Activated naive CD4-positive, alpha-beta T cell treated with Interleukin-2 at 50 U/mL for 16 hours (primary cell): ENCODE data around the gene IGFBP1.
"Not testable (repeated sequence)": the region's sequence is repeated elsewhere in the genome, so short reads cannot be mapped to it uniquely, and the experiment has no call there.

ENCODE experiments used
- DNase-seq: peaks from one replicate; pipeline ENCODE4 v3.0.0-alpha.2; 2020

Gene IGFBP1

GRCh38 chr7:45888185-45888992 is at the start of gene IGFBP1:
Gene IGFBP1 (plus strand): TSS chr7:45888488. CDS start chr7:45888653, 165 bp downstream.
- no peak for DNase-seq

- not testable (repeated sequence) for DNase-seq
Measured at GRCh38 chr7:45838852-45839251, 49.4 kb upstream of the IGFBP1 start.

GRCh38 chr7:45841926-45842717 is 46.2 kb upstream of the IGFBP1 start:
- not testable (repeated sequence) for DNase-seq

- DNase-seq, result not testable (repeated sequence)
Measured at GRCh38 chr7:45846536-45846935, 41.8 kb upstream of the IGFBP1 start.

- DNase-seq, result not testable (repeated sequence)
Measured at GRCh38 chr7:45848734-45849133, 39.6 kb upstream of the IGFBP1 start.

- DNase-seq, result not testable (repeated sequence)
Measured at GRCh38 chr7:45852984-45853383, 35.3 kb upstream of the IGFBP1 start.

GRCh38 chr7:45853491-45853890 is 34.8 kb upstream of the IGFBP1 start:
- DNase-seq, result not testable (repeated sequence)

- DNase-seq, result not testable (repeated sequence)
Measured at GRCh38 chr7:45855680-45856079, 32.6 kb upstream of the IGFBP1 start.

- not testable (repeated sequence) for DNase-seq
Measured at GRCh38 chr7:45856888-45857287, 31.4 kb upstream of the IGFBP1 start.

- DNase-seq, result no peak
Measured at GRCh38 chr7:45863715-45864114, 24.6 kb upstream of the IGFBP1 start.

- DNase-seq, result no peak
Measured at GRCh38 chr7:45865594-45866410, 22.5 kb upstream of the IGFBP1 start.

- DNase-seq, result no peak
Measured at GRCh38 chr7:45867471-45867870, 20.8 kb upstream of the IGFBP1 start.

GRCh38 chr7:45869426-45869825 is 18.9 kb upstream of the IGFBP1 start:
- no peak for DNase-seq

GRCh38 chr7:45872116-45873034 is 15.9 kb upstream of the IGFBP1 start:
- DNase-seq, result no peak

- no peak for DNase-seq
Measured at GRCh38 chr7:45873035-45873354, 15.3 kb upstream of the IGFBP1 start, which contains the start of gene CCDC201. Gene CCDC201 (minus strand): TSS chr7:45873082. CDS start chr7:45873007, 75 bp downstream.

- no peak for DNase-seq
Measured at GRCh38 chr7:45873355-45873754, 14.9 kb upstream of the IGFBP1 start.

GRCh38 chr7:45874408-45875131 is 13.7 kb upstream of the IGFBP1 start:
- no peak for DNase-seq

- no peak for DNase-seq
Measured at GRCh38 chr7:45876519-45876918, 11.8 kb upstream of the IGFBP1 start.

- DNase-seq, result no peak
Measured at GRCh38 chr7:45878457-45879144, 9.7 kb upstream of the IGFBP1 start.

GRCh38 chr7:45880433-45880860 is 7.8 kb upstream of the IGFBP1 start:
- DNase-seq, result no peak
